ENCODE data around the gene PTPN23. TPM values are rescaled to one million over a fixed set of nuclear protein-coding genes. Genes with fewer than 3 reads are reported as not detected.

The PTPN23 gene
- total and polyA plus RNA-seq, 9 of the 15 experiments (the other 6 are each of a cell fraction or from before 2014, with no cell fraction given) = 0.41 to 58.7 (median 7.2) TPM

DNA sequence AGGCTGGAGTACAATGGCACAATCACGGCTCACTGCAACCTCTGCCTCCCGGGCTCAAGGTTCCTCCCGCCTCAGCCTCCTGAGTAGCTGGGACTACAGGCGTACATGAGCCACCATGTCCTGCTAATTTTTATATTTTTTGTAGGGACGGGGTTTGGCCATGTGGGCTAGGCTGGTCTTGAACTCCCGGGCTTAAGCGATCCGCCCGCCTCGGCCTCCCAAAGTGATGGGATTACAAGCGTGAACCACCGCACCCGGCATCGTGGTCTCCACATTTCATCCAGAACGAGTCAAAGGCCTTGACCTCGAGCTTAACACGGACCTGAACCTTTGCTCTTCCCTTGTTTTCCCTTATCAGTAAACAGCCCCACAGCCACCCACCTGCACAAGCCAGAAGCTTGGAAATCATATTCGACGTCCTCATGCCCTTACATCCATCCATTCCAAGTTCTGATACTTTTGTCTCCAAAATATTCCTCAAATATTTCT, 1.4 kb upstream of the PTPN23 start (continued):
- TF ChIP-seq RREB1 (CRISPR knock-in tag; IDR thresholded peaks at IDR 0.05) (no peak), CHD4 (IDR thresholded peaks at IDR 0.05; ENCODE audit: insufficient read depth, insufficient replicate concordance, low read depth, low read length, poor library complexity, severe bottlenecking) (no peak), NELFE (IDR thresholded peaks at IDR 0.05; ENCODE audit: insufficient read depth, insufficient read length) (no peak), XRCC5 (IDR thresholded peaks at IDR 0.05; ENCODE audit: low read depth, low read length) (no peak), CEBPZ (IDR thresholded peaks at IDR 0.05; ENCODE audit: borderline replicate concordance, low read depth, low read length) (no peak), TFAM (CRISPR knock-in tag; conservative IDR thresholded peaks at IDR 0.05) (no peak), ZNF165 (CRISPR knock-in tag; IDR thresholded peaks at IDR 0.05; ENCODE audit: borderline replicate concordance) (no peak), C11orf30 (IDR thresholded peaks at IDR 0.05; ENCODE audit: low read depth) (no peak), ZBTB7A (IDR thresholded peaks at IDR 0.05; ENCODE audit: borderline replicate concordance, control insufficient read depth, low read depth, low read length) (no peak), MEF2D (tag; conservative IDR thresholded peaks at IDR 0.05; ENCODE audit: low read depth) (no peak), MAFF (IDR thresholded peaks at IDR 0.05; ENCODE audit: low read length) (no peak), ELF1 (tag; IDR thresholded peaks at IDR 0.05) (no peak), ARID2 (IDR thresholded peaks at IDR 0.05) (no peak), FOXJ3 (CRISPR knock-in tag; IDR thresholded peaks at IDR 0.05) (no peak), ASH1L (IDR thresholded peaks at IDR 0.05; ENCODE audit: borderline replicate concordance, low read depth, partially characterized antibody) (peak; percentile 46), FOXA3 (CRISPR knock-in tag; conservative IDR thresholded peaks at IDR 0.05 in 1 of 2, IDR thresholded peaks at IDR 0.05 in 1 of 2) (peak in 1 of 2 experiments; percentile 5; a peak in 1 of 4 replicates), TAL1 (IDR thresholded peaks at IDR 0.05) (no peak)
